ENCODE results near the gene USP49.
"Not testable (repeated sequence)": the region's sequence is repeated elsewhere in the genome, so short reads cannot be mapped to it uniquely, and the experiment has no call there.

USP49 gene

GRCh38 chr6:41895300-41896233, at the start of gene USP49:
TSS of gene USP49 (minus strand) at chr6:41895375. CDS start at chr6:41806983, 88,392 bp downstream.
- peak; percentile 94 for DNase-seq

GRCh38 chr6:41943456-41943855, 48.3 kb upstream of the USP49 start:
- DNase-seq, result no peak

GRCh38 chr6:41942882-41943281, 47.7 kb upstream of the USP49 start:
- DNase-seq, result not testable (repeated sequence)

GRCh38 chr6:41942067-41942851, 47.1 kb upstream of the USP49 start:
- no peak for DNase-seq

GRCh38 chr6:41941280-41942066, 46.3 kb upstream of the USP49 start, which contains the start of gene CCND3:
TSS of gene CCND3 (minus strand) at chr6:41941808. CDS start at chr6:41941649, 159 bp downstream.
- peak; percentile 95 for DNase-seq

GRCh38 chr6:41940759-41941279, 45.6 kb upstream of the USP49 start:
- DNase-seq, result peak; percentile 68

- peak; percentile 68 for DNase-seq
These were observed 44.9 kb upstream of the USP49 start for GRCh38 chr6:41939848-41940758.

- peak; percentile 61 for DNase-seq
These were observed 44.1 kb upstream of the USP49 start for GRCh38 chr6:41939176-41939847.

- DNase-seq, result no peak
These were observed 43.5 kb upstream of the USP49 start for GRCh38 chr6:41938590-41939175.

GRCh38 chr6:41937861-41938574, 42.8 kb upstream of the USP49 start:
- DNase-seq, result no peak

- no peak for DNase-seq
These were observed 42.3 kb upstream of the USP49 start for GRCh38 chr6:41937472-41937860.

- peak; percentile 75 for DNase-seq
These were observed 41.1 kb upstream of the USP49 start for GRCh38 chr6:41936073-41936837.

- no peak for DNase-seq
These were observed 40.5 kb upstream of the USP49 start for GRCh38 chr6:41935685-41936072.

GRCh38 chr6:41935193-41935574, 40.0 kb upstream of the USP49 start:
- DNase-seq, result no peak

- DNase-seq, result no peak
These were observed 39.4 kb upstream of the USP49 start for GRCh38 chr6:41934278-41935192.

GRCh38 chr6:41932378-41932777, 37.2 kb upstream of the USP49 start:
- DNase-seq, result no peak

- DNase-seq, result no peak
These were observed 36.6 kb upstream of the USP49 start for GRCh38 chr6:41931792-41932191.

GRCh38 chr6:41929924-41930323, 34.7 kb upstream of the USP49 start:
- no peak for DNase-seq
